Parathyroid adenoma (tissue), 2 donors: ENCODE data around the gene KLHL29.

ENCODE experiments used
- H2AFZ ChIP-seq: fragments of 300-600 bp; sonication (generic); one replicate; pipeline ENCODE4 v1.7.0; 2017; ENCODE audit warnings: antibody characterized with exemption, mild to moderate bottlenecking
- H3K27ac ChIP-seq: fragments of 300-600 bp; sonication (generic); one replicate; pipeline ENCODE4 v1.7.0; 2017
- H3K27me3 ChIP-seq: fragments of 300-600 bp; sonication (generic); one replicate; pipeline ENCODE4 v1.7.0; 2017; ENCODE audit warnings: low read length; ENCODE audit not compliant: control insufficient read depth, insufficient read depth
- H3K36me3 ChIP-seq: fragments of 300-600 bp; sonication (generic); one replicate; pipeline ENCODE4 v1.7.0; 2017; ENCODE audit warnings: low read length; ENCODE audit not compliant: control insufficient read depth, insufficient read depth
- H3K4me1 ChIP-seq: fragments of 300-600 bp; sonication (generic); one replicate; pipeline ENCODE4 v1.7.0; 2017; ENCODE audit warnings: control low read depth
- H3K4me2 ChIP-seq: fragments of 300-600 bp; sonication (generic); one replicate; pipeline ENCODE4 v1.7.0; 2017; ENCODE audit warnings: low read length
- H3K4me3 ChIP-seq: fragments of 300-600 bp; sonication (generic); one replicate; pipeline ENCODE4 v1.7.0; 2017; ENCODE audit warnings: low read depth, low read length
- H3K79me2 ChIP-seq: fragments of 300-600 bp; sonication (generic); one replicate; pipeline ENCODE4 v1.7.0; 2017; ENCODE audit warnings: control low read depth
- H3K9ac ChIP-seq: fragments of 300-600 bp; sonication (generic); one replicate; pipeline ENCODE4 v1.7.0; 2017; ENCODE audit warnings: mild to moderate bottlenecking
- H3K9me3 ChIP-seq: fragments of 300-600 bp; sonication (generic); one replicate; pipeline ENCODE4 v1.7.0; 2017; ENCODE audit warnings: low read length; ENCODE audit not compliant: control insufficient read depth
- TF ChIP-seq, protein P1 (sequence below): fragments of 300-600 bp; sonication (generic); IDR thresholded peaks from one replicate; pipeline ENCODE4 v1.7.0; 2017; ENCODE audit warnings: antibody characterized with exemption, mild to moderate bottlenecking
- donor health status: primary hyperparathyroidism.

KLHL29 gene

DNA sequence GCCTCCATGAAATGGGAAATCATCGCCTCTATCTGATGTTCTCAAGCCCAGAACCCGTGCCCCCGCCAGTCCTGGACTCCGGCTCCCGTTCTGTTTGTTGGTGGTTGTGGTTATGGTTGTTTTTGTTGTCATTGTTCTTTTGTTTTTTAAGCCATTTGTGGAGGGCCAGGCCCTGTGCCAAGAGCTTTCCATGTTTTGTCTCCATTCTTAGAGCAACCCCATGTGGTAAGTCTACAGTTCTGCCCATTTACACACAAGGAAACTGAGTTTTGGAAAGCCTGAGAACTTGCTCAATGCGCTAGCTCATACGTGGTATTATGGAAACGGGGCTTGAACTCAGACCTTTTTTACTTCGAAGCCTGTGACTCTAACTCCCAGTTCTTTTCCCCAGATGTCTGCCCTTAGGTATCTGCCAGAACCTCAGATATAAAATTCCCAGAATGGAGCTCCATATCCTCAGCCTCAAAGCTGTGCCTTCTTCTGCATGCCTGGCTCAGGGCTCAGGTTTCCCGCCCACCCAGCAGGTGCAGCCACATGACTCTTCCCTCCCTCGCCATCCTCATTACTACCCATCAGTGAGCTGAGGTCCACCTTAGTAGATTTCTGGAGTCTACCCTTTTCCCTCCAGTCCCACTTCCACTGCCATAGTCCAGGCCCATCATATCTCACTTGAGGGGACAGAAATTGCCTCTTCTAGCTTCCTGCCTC lies 194.1 kb downstream of the KLHL29 start:
- H3K9ac ChIP-seq = no peak overlapping the region
- H3K4me3 ChIP-seq = no peak overlapping the region
- no peak overlapping the region for H3K27ac ChIP-seq

DNA sequence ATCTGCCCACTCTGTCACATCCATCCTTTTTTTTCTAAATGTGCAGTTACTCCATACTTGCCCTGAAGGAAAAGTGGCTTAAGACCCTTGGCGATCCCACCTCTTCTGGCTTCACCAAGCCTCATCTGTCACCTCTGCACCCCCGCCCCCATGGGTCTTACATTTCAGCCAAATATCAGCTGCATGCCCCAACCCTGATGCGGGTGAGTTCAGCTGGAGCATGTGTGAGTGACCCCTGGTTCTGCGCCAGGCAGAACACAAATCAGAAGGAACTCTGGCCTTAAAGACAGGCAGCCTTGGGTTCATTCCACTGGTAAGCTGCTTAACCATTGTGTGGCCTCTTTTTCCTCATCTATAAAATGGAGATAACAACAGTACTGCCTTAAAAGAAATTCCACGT lies 194.7 kb downstream of the KLHL29 start:
- no peak overlapping the region for H3K9ac ChIP-seq
- H3K36me3 ChIP-seq = no peaks in the 10 kb centered on the region
- TF ChIP-seq, protein P1, sequence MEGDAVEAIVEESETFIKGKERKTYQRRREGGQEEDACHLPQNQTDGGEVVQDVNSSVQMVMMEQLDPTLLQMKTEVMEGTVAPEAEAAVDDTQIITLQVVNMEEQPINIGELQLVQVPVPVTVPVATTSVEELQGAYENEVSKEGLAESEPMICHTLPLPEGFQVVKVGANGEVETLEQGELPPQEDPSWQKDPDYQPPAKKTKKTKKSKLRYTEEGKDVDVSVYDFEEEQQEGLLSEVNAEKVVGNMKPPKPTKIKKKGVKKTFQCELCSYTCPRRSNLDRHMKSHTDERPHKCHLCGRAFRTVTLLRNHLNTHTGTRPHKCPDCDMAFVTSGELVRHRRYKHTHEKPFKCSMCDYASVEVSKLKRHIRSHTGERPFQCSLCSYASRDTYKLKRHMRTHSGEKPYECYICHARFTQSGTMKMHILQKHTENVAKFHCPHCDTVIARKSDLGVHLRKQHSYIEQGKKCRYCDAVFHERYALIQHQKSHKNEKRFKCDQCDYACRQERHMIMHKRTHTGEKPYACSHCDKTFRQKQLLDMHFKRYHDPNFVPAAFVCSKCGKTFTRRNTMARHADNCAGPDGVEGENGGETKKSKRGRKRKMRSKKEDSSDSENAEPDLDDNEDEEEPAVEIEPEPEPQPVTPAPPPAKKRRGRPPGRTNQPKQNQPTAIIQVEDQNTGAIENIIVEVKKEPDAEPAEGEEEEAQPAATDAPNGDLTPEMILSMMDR = no peak
- no peaks in the 10 kb centered on the region for H3K27me3 ChIP-seq
- H3K4me3 ChIP-seq = no peak overlapping the region
- no peak overlapping the region for H3K27ac ChIP-seq
- no peak overlapping the region for H2AFZ ChIP-seq
- H3K4me1 ChIP-seq = no peaks in the 10 kb centered on the region
- H3K9me3 ChIP-seq = no peaks in the 10 kb centered on the region
- H3K79me2 ChIP-seq = no peaks in the 10 kb centered on the region
- no peak overlapping the region for H3K4me2 ChIP-seq

More for the DNA sequence above, 194.1 kb downstream of the KLHL29 start:
- Histone ChIP-seq H3K79me2 (no peaks in the 10 kb centered on the region), H3K36me3 (no peaks in the 10 kb centered on the region), H3K4me2 (no peak overlapping the region), H3K4me1 (no peaks in the 10 kb centered on the region), H3K9me3 (no peaks in the 10 kb centered on the region), H3K27me3 (no peaks in the 10 kb centered on the region), H2AFZ (no peak overlapping the region)
- TF ChIP-seq, protein P1 = no peak

GRCh38 chr2:23583467-23583866 lies 198.5 kb downstream of the KLHL29 start:
- H3K9me3 ChIP-seq = no peaks in the 10 kb centered on the region
- H3K79me2 ChIP-seq = no peaks in the 10 kb centered on the region
- no peak overlapping the region for H3K4me2 ChIP-seq
- no peak overlapping the region for H3K4me3 ChIP-seq
- no peaks in the 10 kb centered on the region for H3K27me3 ChIP-seq
- H3K4me1 ChIP-seq = no peaks in the 10 kb centered on the region
- H3K27ac ChIP-seq = no peak overlapping the region
- TF ChIP-seq, protein P1 = no peak
- no peaks in the 10 kb centered on the region for H3K36me3 ChIP-seq
- H3K9ac ChIP-seq = no peak overlapping the region
- H2AFZ ChIP-seq = no peak overlapping the region

GRCh38 chr2:23584054-23584745 lies 199.2 kb downstream of the KLHL29 start:
- H3K36me3 ChIP-seq = no peaks in the 10 kb centered on the region
- TF ChIP-seq, protein P1 = no peak
- no peak overlapping the region for H3K4me2 ChIP-seq
- H3K79me2 ChIP-seq = no peaks in the 10 kb centered on the region
- no peak overlapping the region for H3K9ac ChIP-seq
- H3K4me1 ChIP-seq = no peaks in the 10 kb centered on the region
- no peak overlapping the region for H2AFZ ChIP-seq
- H3K27me3 ChIP-seq = no peaks in the 10 kb centered on the region
- H3K4me3 ChIP-seq = no peak overlapping the region
- no peak overlapping the region for H3K27ac ChIP-seq
- H3K9me3 ChIP-seq = no peaks in the 10 kb centered on the region
